ENCODE measurements around the gene FOXF1.

The FOXF1 gene

GRCh38 chr16:86533767-86534351 is 23.5 kb downstream of the FOXF1 start:
- Histone ChIP-seq H3K27me3 (ENCODE audit: control insufficient read depth, low read length) (no peaks in the 10 kb centered on the region), H3K9me3 (ENCODE audit: control insufficient read depth, insufficient read depth, low read length) (no peaks in the 10 kb centered on the region), H3F3A (ENCODE audit: control insufficient read depth, insufficient read depth) (no peaks in the 10 kb centered on the region), H3K4me2 (ENCODE audit: low read length) (no peak overlapping the region), H3K4me3 (ENCODE audit: low read length) (no peak overlapping the region), H4K20me1 (ENCODE audit: control insufficient read depth, insufficient read depth, low read depth, low read length) (no peaks in the 10 kb centered on the region), H3K9me2 (replicated peaks; ENCODE audit: control insufficient read depth, low read length) (no peaks in the 10 kb centered on the region), H3K4me1 (ENCODE audit: control insufficient read depth, low read length) (no peaks in the 10 kb centered on the region), H3K36me3 (ENCODE audit: control insufficient read depth, low read length) (peaks cover 11% of the 10 kb centered on the region; the same call in 1 of the 2 replicates), H3K79me2 (ENCODE audit: control insufficient read depth, low read length) (no peaks in the 10 kb centered on the region), H3K27ac (ENCODE audit: low read depth, low read length) (no peak overlapping the region)
- TF ChIP-seq EZH2phosphoT487 (IDR thresholded peaks at IDR 0.05; ENCODE audit: borderline replicate concordance, low read length): no peak
- TF ChIP-seq, protein P1, sequence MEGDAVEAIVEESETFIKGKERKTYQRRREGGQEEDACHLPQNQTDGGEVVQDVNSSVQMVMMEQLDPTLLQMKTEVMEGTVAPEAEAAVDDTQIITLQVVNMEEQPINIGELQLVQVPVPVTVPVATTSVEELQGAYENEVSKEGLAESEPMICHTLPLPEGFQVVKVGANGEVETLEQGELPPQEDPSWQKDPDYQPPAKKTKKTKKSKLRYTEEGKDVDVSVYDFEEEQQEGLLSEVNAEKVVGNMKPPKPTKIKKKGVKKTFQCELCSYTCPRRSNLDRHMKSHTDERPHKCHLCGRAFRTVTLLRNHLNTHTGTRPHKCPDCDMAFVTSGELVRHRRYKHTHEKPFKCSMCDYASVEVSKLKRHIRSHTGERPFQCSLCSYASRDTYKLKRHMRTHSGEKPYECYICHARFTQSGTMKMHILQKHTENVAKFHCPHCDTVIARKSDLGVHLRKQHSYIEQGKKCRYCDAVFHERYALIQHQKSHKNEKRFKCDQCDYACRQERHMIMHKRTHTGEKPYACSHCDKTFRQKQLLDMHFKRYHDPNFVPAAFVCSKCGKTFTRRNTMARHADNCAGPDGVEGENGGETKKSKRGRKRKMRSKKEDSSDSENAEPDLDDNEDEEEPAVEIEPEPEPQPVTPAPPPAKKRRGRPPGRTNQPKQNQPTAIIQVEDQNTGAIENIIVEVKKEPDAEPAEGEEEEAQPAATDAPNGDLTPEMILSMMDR (IDR thresholded peaks at IDR 0.05; ENCODE audit: low read depth, low read length, poor library complexity, severe bottlenecking): no peak

- Histone ChIP-seq H3K9me2 (replicated peaks; ENCODE audit: control insufficient read depth, low read length) (no peaks in the 10 kb centered on the region), H3K27ac (ENCODE audit: low read depth, low read length) (no peak overlapping the region), H3K9me3 (ENCODE audit: control insufficient read depth, insufficient read depth, low read length) (no peaks in the 10 kb centered on the region), H3F3A (ENCODE audit: control insufficient read depth, insufficient read depth) (no peaks in the 10 kb centered on the region), H3K36me3 (ENCODE audit: control insufficient read depth, low read length) (peaks cover 22% of the 10 kb centered on the region), H3K79me2 (ENCODE audit: control insufficient read depth, low read length) (no peaks in the 10 kb centered on the region), H3K4me3 (ENCODE audit: low read length) (no peak overlapping the region), H3K4me1 (ENCODE audit: control insufficient read depth, low read length) (no peaks in the 10 kb centered on the region), H3K4me2 (ENCODE audit: low read length) (no peak overlapping the region), H4K20me1 (ENCODE audit: control insufficient read depth, insufficient read depth, low read depth, low read length) (no peaks in the 10 kb centered on the region), H3K27me3 (ENCODE audit: control insufficient read depth, low read length) (no peaks in the 10 kb centered on the region)
- TF ChIP-seq, protein P1 (IDR thresholded peaks at IDR 0.05; ENCODE audit: low read depth, low read length, poor library complexity, severe bottlenecking): no peak
- no peak for TF ChIP-seq EZH2phosphoT487 (IDR thresholded peaks at IDR 0.05; ENCODE audit: borderline replicate concordance, low read length)
These were observed 24.7 kb downstream of the FOXF1 start for GRCh38 chr16:86534779-86535615.

GRCh38 chr16:86536621-86537020 is 26.3 kb downstream of the FOXF1 start:
- Histone ChIP-seq H3K27me3 (ENCODE audit: control insufficient read depth, low read length) (no peaks in the 10 kb centered on the region), H3F3A (ENCODE audit: control insufficient read depth, insufficient read depth) (no peaks in the 10 kb centered on the region), H3K79me2 (ENCODE audit: control insufficient read depth, low read length) (no peaks in the 10 kb centered on the region), H3K4me2 (ENCODE audit: low read length) (no peak overlapping the region), H3K9me2 (replicated peaks; ENCODE audit: control insufficient read depth, low read length) (no peaks in the 10 kb centered on the region), H3K27ac (ENCODE audit: low read depth, low read length) (no peak overlapping the region), H4K20me1 (ENCODE audit: control insufficient read depth, insufficient read depth, low read depth, low read length) (no peaks in the 10 kb centered on the region), H3K36me3 (ENCODE audit: control insufficient read depth, low read length) (peaks cover 33% of the 10 kb centered on the region), H3K4me1 (ENCODE audit: control insufficient read depth, low read length) (no peaks in the 10 kb centered on the region), H3K4me3 (ENCODE audit: low read length) (no peak overlapping the region), H3K9me3 (ENCODE audit: control insufficient read depth, insufficient read depth, low read length) (no peaks in the 10 kb centered on the region)
- TF ChIP-seq, protein P1 (IDR thresholded peaks at IDR 0.05; ENCODE audit: low read depth, low read length, poor library complexity, severe bottlenecking): no peak
- TF ChIP-seq EZH2phosphoT487 (IDR thresholded peaks at IDR 0.05; ENCODE audit: borderline replicate concordance, low read length): no peak
